T-helper 22 cell (primary cell): ENCODE measurements around the gene AKAP7.

Experiments
- DNase-seq: peaks from one replicate; pipeline ENCODE4 v3.0.0-alpha.2; 2020; ENCODE audit warnings: low read depth

Gene AKAP7

GRCh38 chr6:131199568-131200272, 64.5 kb downstream of the AKAP7 start:
- peak; percentile 63 for DNase-seq

GRCh38 chr6:131205481-131206244, 70.4 kb downstream of the AKAP7 start:
- no peak for DNase-seq

DNA sequence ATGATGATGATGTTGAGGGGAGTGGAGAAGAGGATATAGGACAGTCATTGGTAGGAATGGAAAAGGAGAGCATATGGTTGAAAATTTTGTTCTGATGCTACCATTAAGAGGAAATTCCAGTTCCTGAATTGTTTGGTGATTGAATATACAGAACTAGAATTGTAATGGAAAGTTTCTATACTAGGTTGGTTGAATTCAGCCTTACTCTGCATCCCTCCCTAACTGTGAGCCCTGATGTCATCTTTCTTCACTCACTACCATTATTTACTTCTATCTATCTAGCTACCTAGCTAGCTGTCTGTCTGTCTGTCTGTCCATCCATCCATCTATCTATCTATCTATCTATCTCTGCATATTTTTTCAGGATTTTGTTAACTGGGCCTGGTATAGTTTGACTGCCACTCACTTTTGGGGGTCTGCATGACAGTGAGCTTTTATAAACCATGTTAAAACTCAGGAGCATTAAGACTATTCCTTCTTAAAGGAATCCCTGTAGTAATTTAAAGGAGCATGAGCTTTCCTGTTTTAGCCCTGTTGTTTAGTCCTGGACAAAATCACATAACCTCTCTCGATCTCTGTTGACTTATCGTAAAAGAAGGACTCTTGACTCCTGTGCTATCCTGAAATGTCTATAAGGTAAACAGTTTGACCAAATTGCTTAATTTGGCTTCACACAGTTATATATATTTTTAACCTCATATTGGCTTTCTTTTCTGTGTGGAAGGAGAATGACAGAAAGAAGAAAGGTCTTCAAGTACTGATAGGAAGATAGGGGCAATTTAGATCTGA, 71.4 kb downstream of the AKAP7 start:
- no peak for DNase-seq

DNA sequence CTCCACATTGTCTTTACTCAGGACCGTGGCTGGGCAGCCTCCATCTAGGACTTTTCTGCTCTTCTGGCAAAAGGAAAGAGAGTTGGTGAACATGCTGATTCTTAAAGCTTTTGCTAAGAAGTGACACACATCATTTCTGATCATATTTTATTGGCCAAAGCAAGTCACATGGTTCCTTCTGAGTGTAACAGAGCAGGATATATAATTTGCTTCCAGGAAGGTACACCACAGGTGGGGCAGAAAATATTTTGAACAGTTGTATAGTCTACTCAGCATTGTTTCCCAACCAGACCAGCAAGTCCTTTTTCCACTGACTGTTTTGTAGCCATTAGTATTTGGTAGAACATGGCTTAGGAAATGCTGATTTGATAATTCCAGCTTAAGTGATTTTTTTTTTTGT, 73.5 kb downstream of the AKAP7 start:
- DNase-seq, result no peak

- no peak for DNase-seq
These were observed 75.2 kb downstream of the AKAP7 start for GRCh38 chr6:131210469-131210868.

DNA sequence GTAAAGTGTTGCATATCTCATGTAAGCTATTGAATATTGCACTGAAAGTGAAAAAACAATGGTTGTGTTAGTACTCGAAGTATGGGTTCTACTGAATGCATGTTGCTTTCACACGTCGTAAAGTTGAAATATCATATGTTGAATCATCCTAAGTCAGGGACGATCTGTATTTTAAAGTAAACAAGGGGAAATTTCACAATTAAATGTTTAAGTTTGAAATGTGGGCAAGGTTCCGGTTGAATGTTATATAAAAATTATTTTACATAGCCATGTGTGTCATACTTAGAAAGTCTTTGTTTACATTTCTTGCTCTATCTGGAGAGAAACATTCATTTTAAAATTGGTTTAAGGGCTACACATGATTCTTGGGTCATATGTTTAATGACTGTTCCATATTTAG, 76.8 kb downstream of the AKAP7 start:
- DNase-seq, result no peak

DNA sequence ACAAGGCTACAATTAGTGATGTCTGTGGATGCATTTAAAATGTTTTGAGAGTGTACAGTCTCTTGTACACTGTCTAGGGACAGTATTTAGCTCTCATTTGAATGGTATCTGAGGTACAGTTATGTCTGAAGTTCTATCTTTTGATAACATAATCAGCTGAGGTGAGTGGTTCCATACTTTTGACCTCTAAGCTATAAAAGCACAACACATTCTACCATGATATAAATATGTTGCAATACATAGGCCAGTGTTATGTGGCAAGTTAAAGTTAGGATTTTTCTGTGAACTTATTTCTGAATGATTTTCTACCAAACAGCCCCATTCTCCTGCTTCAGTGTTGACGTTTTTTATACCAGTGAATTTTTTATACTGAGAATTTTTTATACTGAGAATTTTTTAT, 77.6 kb downstream of the AKAP7 start:
- no peak for DNase-seq

GRCh38 chr6:131213501-131213990, 78.3 kb downstream of the AKAP7 start:
- DNase-seq, result no peak

- no peak for DNase-seq
These were observed 80.0 kb downstream of the AKAP7 start for GRCh38 chr6:131215219-131215618.

- DNase-seq, result no peak
These were observed 81.0 kb downstream of the AKAP7 start for GRCh38 chr6:131216246-131216645.

GRCh38 chr6:131222773-131223172, 87.5 kb downstream of the AKAP7 start:
- no peak for DNase-seq

GRCh38 chr6:131223416-131223815, 88.1 kb downstream of the AKAP7 start:
- no peak for DNase-seq

GRCh38 chr6:131225127-131225526, 89.9 kb downstream of the AKAP7 start:
- no peak for DNase-seq

DNA sequence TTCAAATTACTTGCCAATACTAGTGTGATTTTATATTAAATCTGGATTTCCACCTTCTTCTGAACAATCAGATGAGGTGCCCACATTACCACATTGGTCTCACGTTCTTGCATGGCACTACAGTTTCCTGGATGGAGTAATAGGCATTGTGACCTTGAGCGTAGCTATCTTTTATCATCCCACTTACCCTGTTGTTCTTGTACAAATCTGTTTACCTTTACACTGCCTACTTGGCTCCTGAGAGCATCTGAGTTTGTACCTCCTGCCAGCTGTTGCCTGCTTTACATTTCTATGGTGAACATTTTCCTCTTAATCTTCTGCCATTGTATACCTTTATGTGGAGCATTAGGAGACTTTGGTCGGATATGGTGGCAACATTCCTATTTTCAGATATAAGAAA, 90.7 kb downstream of the AKAP7 start:
- DNase-seq, result no peak

GRCh38 chr6:131226459-131227157, 91.3 kb downstream of the AKAP7 start:
- DNase-seq, result no peak

- DNase-seq, result no peak
These were observed 91.9 kb downstream of the AKAP7 start for GRCh38 chr6:131227158-131227543.

DNA sequence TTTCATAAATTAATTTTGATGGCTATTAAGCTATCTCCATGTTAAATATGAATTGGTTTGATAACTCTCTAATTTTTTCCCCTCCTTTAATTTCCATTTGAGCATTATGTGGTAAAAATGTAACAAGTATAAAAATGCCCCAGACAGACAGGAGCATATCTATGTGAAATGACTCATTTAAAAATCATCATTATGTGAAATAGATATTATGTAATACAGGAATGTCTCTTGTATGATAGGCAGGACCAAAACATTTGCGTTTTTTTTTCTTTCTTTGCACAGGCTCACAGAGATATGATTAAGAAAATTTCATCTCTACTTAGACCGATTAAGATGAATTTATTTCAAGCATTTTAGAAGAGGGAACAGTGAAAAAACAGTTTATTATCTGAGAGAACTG, 95.8 kb downstream of the AKAP7 start:
- no peak for DNase-seq

- no peak for DNase-seq
These were observed 96.6 kb downstream of the AKAP7 start for GRCh38 chr6:131231891-131232290.

DNA sequence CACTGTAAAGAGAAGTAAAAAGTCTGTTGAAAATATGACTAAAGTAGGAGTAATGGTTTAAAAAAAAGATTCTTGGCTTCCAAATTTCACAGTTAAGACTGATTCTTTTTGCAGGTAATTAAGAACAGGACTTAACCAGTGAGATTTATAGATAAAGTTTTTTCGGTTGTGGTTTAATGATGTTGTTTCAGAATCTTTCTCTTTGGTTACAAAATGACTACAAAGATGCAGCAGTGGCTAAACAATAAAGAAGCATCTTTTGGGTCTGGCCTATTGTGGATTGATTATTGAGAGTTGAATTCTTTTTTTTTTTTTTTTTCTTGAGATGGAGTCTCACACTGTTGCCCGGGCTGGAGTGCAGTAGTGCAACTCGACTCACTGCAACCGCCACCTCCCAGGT, 109.7 kb downstream of the AKAP7 start:
- DNase-seq, result no peak

GRCh38 chr6:131250122-131250521, 114.9 kb downstream of the AKAP7 start:
- no peak for DNase-seq

- no peak for DNase-seq
These were observed 115.7 kb downstream of the AKAP7 start for GRCh38 chr6:131250936-131251335.

DNA sequence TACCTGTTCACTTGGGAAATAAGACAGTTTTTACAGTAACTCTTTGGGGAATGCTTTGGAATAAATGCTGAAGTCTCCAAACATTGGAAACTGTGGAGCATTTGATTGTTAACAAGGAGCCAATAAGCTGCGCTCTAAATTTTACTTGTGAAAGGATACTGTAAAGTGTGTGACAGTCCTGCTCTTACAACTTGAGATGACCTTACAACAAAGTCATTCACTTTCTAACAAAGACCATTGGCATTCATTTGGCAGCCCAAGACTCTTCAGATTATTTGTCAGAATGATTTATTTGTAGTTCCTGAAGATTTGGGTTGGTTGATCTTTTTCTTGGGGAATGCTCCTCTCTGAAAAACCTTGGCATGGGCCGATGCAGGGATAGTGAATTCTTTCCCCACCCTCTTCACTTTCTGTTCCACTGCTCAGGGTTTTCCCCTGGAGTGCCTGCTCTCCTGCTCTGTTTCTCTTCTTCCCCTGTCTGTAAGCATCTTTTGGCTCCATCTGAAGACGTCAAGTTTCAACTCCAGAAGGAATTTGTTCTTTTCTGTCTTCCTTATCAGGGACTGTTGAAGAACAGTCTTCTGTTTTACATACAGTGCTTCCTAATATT, 116.4 kb downstream of the AKAP7 start:
- DNase-seq, result no peak
